Peyer's patch (tissue), 4 donors: ENCODE data around the gene GARIN5B. TPM values are rescaled to one million over a fixed set of nuclear protein-coding genes. Genes with fewer than 3 reads are reported as not detected.

Experiments used
- DNase-seq, 3 donors: peaks; one replicate each; pipeline ENCODE4 v3.0.0-alpha.2; 2017 to 2019
- H3K27ac ChIP-seq, 4 donors: fragments of 200-600 bp; sonication (generic); one replicate each; pipeline ENCODE4 v1.5.1; 2016 to 2019
- H3K27me3 ChIP-seq, 2 donors: fragments of 200-600 bp; sonication (generic); one replicate each; pipeline ENCODE4 v1.5.1; 2019
- H3K36me3 ChIP-seq, 3 donors: fragments of 200-600 bp; sonication (generic); one replicate each; pipeline ENCODE4 v1.5.1; 2016 to 2019
- H3K4me1 ChIP-seq, 4 donors: fragments of 200-600 bp; sonication (generic); one replicate each; pipeline ENCODE4 v1.5.1; 2016 to 2019
- H3K4me3 ChIP-seq, 4 donors: fragments of 200-600 bp; sonication (generic); 1 replicate in 3 of 4; 2 replicates in 1 of 4; pipeline ENCODE4 v1.5.1; 2016 to 2019; ENCODE audit warnings: mild to moderate bottlenecking in 1 of 4
- H3K9me3 ChIP-seq, 4 donors: fragments of 200-600 bp; sonication (generic); one replicate each; pipeline ENCODE4 v1.5.1; 2016 to 2019; ENCODE audit warnings: mild to moderate bottlenecking in 1 of 4
- CTCF ChIP-seq, 6 experiments: fragments of 450-650 bp in 4 of 6; fragments of 200-600 bp in 2 of 6; sonication (generic) in 1 of 6; IDR thresholded peaks; one replicate each; pipeline ENCODE4 v1.5.1; 2017 to 2019; ENCODE audit warnings: antibody characterized with exemption in 6 of 6, mild to moderate bottlenecking in 3 of 6, moderate library complexity in 1 of 6
- POLR2A ChIP-seq, 2 donors: fragments of 450-650 bp; IDR thresholded peaks; one replicate each; pipeline ENCODE4 v1.5.1; 2017; ENCODE audit warnings: antibody characterized with exemption in 2 of 2, mild to moderate bottlenecking in 2 of 2, moderate library complexity in 2 of 2
- total RNA-seq, 4 donors: library from RNA; depleted of rRNA; stranded (reverse); fragments of >200 nt; gene quantifications; one replicate each; pipeline ENCODE4 v1.1.0, GENCODE V29; 2016

The GARIN5B gene
- total RNA-seq, 4 donors from 2014 or later: not detected

DNA sequence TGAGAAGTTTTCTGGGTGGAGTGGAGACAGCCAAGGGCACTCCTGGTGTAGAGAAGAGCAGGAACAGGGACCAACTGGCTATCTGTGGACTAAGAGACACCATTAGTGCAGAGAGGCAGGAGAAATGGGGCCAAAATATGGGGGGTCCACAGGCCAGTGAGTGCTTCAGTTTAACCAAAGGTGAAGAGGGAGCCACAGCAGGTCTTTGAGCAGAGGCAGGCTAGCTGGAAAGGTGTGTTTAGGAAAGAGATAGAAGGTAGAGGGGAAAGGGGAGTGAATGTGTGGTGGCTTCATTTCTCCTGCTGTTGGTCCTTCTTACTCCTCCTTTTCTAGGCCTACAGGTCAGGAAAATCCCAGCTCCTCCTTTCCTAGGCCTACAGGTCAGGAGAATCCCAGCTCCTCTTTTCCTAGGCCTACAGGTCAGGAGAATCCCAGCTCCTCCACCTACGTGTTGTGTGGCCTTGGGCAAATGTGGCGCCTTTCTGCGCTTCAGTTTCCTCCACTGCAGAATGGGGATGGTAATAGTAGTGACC lies 19.5 kb upstream of the GARIN5B start:
- Histone ChIP-seq H3K36me3 (peaks cover 0 to 9% (median 0%) of the 10 kb centered on the region in 3 donors), H3K27ac (no peak overlapping the region), H3K27me3 (peaks cover 0 to 3% of the 10 kb centered on the region in 2 donors), H3K9me3 (no peaks in the 10 kb centered on the region), H3K4me1 (peaks cover 5 to 34% (median 17%) of the 10 kb centered on the region in 4 donors), H3K4me3 (peak overlapping the region in 2 of 4 donors; percentile 78 to 84)
- TF ChIP-seq CTCF (IDR thresholded peaks at IDR 0.05) (no peak), POLR2A (IDR thresholded peaks at IDR 0.05) (no peak)
- DNase-seq: no peak

DNA sequence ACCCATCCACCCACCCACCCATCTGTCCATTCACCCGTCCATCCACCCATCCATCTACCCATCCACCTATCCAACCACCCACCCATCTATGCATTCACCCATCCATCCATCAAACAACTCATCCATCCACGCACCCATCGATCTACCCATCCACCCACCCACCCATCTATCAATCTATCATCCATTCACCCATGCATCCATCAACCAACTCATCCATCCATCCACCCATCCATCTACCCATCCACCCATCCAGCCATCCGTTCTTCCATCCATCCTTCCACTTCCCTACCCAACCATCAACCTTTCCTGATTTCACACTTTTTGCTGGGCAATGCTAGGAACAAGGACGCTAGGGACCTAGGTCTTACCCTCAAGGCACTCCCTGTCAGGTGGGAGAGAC lies 19.0 kb upstream of the GARIN5B start:
- no peak for TF ChIP-seq CTCF (IDR thresholded peaks at IDR 0.05)
- no peak for TF ChIP-seq POLR2A (IDR thresholded peaks at IDR 0.05)
- H3K27me3 ChIP-seq: peaks cover 0 to 5% of the 10 kb centered on the region in 2 donors
- DNase-seq: no peak
- H3K9me3 ChIP-seq: no peaks in the 10 kb centered on the region
- no peak overlapping the region for H3K27ac ChIP-seq
- H3K36me3 ChIP-seq: peaks cover 0 to 3% (median 0%) of the 10 kb centered on the region in 3 donors
- H3K4me1 ChIP-seq: peaks cover 3 to 31% (median 11%) of the 10 kb centered on the region in 4 donors
- no peak overlapping the region for H3K4me3 ChIP-seq

DNA sequence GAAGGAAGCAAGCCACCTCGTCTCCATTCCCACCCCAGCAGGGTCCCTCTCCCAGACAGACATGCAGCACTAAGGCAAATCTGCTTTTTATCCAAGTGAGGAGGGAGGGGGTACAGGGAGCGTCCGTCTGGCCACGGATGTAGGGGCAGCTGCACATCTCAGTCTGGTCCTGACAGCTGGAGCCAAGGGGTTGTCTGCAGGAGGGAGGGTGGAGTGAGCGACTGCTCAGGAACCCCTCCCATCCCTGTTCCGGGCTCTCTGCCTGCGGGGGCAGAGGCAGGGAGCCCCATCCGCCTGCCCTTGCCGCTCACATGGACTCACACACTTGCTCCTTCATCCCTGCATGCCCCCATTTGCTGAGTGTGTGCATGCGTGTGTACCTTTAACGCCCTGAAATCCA lies 16.1 kb upstream of the GARIN5B start:
- Histone ChIP-seq H3K4me3 (no peak overlapping the region), H3K36me3 (no peaks in the 10 kb centered on the region), H3K9me3 (no peaks in the 10 kb centered on the region), H3K4me1 (peaks cover 0 to 21% (median under 1%) of the 10 kb centered on the region in 4 donors), H3K27me3 (peaks cover 0 to 9% of the 10 kb centered on the region in 2 donors), H3K27ac (no peak overlapping the region)
- no peak for DNase-seq
- TF ChIP-seq CTCF (IDR thresholded peaks at IDR 0.05) (no peak), POLR2A (IDR thresholded peaks at IDR 0.05) (no peak)

GRCh38 chr19:55377356-55378131 lies 14.5 kb upstream of the GARIN5B start:
- H3K36me3 ChIP-seq: no peaks in the 10 kb centered on the region
- no peak for TF ChIP-seq POLR2A (IDR thresholded peaks at IDR 0.05)
- no peak for TF ChIP-seq CTCF (IDR thresholded peaks at IDR 0.05)
- no peak for DNase-seq
- H3K4me3 ChIP-seq: no peak overlapping the region
- H3K27me3 ChIP-seq: peaks cover 0 to 20% of the 10 kb centered on the region in 2 donors
- H3K4me1 ChIP-seq: peaks cover 0 to 14% (median 2%) of the 10 kb centered on the region in 4 donors
- no peaks in the 10 kb centered on the region for H3K9me3 ChIP-seq
- H3K27ac ChIP-seq: no peak overlapping the region

- TF ChIP-seq POLR2A (IDR thresholded peaks at IDR 0.05) (no peak), CTCF (IDR thresholded peaks at IDR 0.05) (no peak)
- no peak for DNase-seq
- Histone ChIP-seq H3K36me3 (no peaks in the 10 kb centered on the region), H3K9me3 (no peaks in the 10 kb centered on the region), H3K27me3 (peaks cover 0 to 27% of the 10 kb centered on the region in 2 donors), H3K4me1 (peaks cover 0 to 12% (median 2%) of the 10 kb centered on the region in 4 donors), H3K4me3 (no peak within 1 kb of the TSS), H3K27ac (no peak within 1 kb of the TSS)
These were observed 13.3 kb upstream of the GARIN5B start, which contains the start of gene TMEM190 for GRCh38 chr19:55376241-55376933. TSS of gene TMEM190 (plus strand) at chr19:55376826. CDS start at chr19:55376854, 28 bp downstream.
